ENCODE measurements around the gene ABTB2.
"Not testable (repeated sequence)": the region's sequence is repeated elsewhere in the genome, so short reads cannot be mapped to it uniquely, and the experiment has no call there.

Gene ABTB2

DNA sequence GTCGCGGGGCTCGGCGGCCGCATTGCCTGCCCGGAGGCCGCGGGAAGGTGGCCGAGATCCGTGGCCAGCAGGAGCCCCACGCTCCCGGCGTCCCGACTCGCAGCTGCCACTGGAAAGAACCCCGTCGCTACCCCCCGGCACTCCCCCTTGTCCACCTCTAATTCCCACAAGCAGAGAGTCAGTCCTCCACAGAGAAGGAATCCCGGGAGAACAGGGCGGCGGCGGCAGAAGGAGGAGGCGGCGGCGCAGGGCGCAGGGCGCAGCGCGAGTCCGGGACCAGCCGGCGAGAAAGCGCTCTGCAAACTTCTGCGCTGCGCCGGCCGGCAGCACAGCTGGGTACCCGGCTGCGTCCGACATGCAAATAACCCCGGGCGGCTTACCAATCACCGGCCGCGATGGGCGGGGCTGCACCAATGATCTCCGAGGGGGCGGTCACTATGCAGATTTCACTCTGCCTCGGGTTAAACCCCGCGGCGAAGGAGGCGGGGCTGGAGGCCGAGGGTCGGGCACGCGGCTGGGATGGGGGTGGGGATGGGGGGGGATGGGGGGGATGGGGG lies at the start of gene ABTB2:
ABTB2 (minus strand) TSS at position 310 of the 557 bp plus-strand sequence.
- in situ Hi-C loops (cut with MboI; ENCODE audit: low sequenced_read_pairs), result loop anchor here (10.0 kb wide), 1 partner anchor 203 kb away; no protein-coding TSS in a partner anchor

DNA sequence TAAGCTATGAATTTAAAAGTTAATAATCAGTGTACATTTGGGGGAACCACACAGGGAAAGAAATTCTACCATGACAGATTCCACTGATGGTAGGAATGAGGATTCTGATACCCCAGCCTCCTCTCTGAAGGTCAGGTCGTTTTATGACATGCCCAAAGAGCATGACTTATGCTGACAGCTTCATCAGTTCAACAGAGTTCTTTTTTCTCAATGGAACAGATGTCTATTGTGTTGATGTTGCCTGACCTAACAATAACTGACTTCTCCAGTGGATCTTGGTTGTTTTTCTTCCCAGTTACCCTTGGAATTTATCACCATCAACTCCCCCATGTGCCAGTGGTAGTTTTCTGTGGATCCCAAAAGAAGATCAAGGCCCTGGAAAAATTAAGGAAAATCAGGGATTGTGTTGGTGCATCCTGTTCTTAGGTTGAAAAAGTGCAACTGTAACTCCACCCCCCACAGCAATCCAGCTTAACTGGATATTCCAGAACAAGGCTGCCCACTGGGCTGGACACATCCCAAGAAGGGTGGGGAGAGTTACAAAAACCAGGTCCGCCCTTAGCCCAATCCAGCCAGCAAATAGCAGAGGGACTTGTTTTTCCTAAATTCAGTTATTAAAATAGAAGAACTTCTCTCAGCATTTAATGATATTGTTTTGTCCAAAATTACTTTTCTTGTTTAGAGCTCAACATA lies 49.5 kb upstream of the ABTB2 start:
- in situ Hi-C loops (cut with MboI; ENCODE audit: low sequenced_read_pairs), result no loop called here

DNA sequence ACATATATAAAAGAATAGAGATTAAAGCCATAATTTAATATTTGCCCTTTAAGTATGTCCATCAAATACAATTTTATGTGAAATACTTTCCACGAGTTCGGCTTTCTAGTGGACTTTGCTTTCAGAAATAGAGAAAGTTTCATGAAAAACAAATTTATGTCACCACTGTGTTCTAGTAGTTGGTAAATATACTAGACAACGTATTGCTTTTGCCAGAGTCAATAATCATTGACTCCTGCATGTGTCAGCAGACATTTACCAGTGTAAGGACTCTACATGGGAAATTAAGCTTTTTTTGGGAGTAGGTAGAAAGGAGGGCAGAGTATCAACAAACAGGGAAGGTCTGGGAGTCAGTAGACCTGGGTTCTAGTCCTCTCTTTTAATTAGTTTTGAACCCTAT lies 48.6 kb upstream of the ABTB2 start:
- in situ Hi-C loops (cut with MboI; ENCODE audit: low sequenced_read_pairs), result no loop called here

DNA sequence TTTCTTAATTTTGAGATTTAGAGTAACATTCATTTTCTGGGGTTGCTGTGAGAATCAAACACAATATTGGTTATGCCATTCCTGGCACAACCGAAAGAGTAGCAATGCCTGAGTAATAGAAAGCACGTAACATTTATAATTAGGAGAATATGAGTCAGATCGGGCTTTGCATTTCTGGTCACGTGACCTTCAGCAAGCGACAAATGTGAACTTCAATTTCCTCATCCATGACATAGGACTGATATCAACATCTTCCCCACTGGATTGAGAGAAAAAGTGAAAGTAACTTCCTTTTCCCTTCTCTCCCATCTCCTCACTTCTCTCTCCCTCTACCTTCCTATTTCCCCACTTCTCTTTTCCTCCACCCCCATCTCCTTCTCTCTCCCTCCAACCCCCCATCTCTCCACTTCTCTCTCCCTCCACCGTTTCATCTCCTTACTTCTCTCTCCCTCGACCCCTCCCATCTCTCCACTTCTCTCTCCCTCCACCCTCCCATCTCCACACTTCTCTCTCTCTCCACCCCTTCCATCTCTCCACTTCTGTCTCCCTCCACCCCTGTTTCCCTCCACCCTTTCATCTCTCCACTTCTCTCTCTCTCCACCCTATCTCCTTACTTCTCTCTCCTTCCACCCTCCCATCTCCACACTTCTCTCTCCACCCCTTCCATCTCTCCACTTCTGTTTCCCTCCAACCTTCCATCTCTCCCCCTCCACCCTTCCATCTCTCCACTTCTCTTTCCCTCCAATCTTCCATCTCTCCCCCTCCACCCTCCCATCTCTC lies 47.5 kb upstream of the ABTB2 start:
- in situ Hi-C loops (cut with MboI; ENCODE audit: low sequenced_read_pairs), result no loop called here

DNA sequence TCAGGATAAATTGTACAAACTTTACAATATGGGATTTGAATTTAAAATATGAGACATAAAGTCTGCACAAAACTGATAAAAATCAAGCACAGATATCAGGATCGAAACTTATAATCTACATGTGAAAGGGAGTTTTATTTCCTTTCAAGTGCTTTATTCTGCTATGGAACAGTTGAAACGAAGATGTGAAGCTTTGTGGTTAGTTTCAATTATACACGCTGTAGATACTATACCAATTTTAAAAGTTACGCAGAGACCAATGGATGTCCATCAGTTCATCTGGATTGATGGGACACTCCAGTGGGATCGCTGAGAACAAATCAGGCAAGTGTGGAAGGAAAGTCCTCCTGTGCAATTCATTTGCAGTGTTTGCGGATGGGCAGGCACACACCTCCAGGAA lies 46.5 kb upstream of the ABTB2 start:
- in situ Hi-C loops (cut with MboI; ENCODE audit: low sequenced_read_pairs), result no loop called here

DNA sequence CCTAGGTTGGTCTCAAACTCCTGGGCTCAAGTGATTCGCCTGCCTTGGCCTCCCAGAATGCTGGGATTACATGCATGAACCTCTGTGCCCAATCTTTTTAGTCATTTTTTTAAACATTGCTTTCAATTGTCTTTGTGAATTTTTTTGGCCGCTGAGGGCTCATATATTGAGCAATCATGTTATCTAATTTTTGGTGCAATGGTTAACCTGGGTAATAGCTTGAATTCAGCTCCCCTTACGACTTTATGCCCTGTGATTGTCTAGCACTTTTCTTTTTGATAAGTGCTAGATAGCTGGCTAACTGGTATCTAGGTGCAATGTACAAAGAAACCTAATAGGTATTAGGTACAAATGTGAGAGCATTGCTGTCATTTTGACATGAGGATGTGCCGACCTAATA lies 45.6 kb upstream of the ABTB2 start:
- in situ Hi-C loops (cut with MboI; ENCODE audit: low sequenced_read_pairs), result no loop called here

DNA sequence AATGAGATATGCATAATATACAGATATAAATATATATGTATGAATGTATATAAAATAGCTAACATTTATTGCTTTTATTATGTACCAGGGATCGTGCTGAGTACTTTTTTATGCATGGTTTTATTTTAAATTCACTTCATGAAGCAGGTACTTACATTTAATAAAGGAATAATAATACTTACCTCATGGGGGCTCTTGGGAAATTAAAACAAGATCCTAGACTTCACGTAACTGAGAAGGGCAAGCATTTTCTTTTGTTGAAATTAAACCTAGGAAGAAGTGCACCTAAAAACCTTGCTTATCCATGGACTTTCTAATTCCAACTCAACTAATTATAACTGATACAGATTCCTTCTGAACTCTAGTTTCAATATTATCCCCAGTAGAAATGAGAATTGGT lies 40.0 kb upstream of the ABTB2 start:
- in situ Hi-C loops (cut with MboI; ENCODE audit: low sequenced_read_pairs), result no loop called here

DNA sequence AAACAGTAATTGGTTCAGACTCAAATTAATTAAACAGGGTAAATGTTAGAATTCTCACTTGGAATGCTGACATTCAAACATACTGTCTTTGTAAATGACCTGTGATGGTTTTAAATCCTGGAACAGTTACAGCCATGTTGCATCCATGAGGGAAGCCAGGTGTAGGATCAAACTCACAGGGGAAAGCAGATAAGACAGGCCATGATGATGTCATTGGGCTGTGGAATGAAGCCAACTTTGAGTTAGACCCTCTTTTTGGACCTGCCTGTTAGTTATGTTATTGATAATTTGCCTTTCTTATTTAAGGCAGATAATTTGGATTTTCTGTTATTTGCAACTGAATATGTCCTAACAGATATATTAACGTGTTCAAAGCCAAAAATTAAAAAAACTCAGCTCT lies 39.3 kb upstream of the ABTB2 start:
- in situ Hi-C loops (cut with MboI; ENCODE audit: low sequenced_read_pairs), result no loop called here

DNA sequence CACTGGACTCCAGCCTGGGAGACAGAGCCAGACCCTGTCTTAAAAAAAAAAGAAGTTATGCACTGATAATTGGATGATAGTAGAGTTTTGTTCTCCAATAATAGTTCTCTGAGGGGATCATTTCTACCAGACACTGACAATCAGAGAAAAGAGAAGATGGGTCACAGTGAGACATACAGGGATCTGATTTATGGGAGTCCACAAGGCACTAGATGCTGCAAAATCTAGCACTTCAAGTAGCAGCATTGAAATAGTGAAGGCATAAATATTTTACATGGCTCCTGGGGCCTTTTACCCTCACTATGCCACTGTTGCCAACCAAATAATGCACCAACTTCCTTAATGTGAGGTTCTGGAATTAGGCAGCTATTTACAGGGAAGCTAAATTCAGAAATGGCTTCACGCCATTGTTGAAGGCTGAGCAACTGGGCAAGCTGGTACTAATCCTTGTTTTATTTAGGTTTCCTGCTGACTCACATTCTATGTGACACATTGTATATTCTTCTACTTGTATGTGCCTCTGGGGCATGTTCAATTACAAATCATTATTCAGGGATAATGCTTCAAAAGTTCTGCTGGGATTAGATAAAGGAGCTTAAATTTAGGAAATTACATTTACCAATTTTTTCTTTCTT lies 38.2 kb upstream of the ABTB2 start:
- in situ Hi-C loops (cut with MboI; ENCODE audit: low sequenced_read_pairs), result no loop called here

DNA sequence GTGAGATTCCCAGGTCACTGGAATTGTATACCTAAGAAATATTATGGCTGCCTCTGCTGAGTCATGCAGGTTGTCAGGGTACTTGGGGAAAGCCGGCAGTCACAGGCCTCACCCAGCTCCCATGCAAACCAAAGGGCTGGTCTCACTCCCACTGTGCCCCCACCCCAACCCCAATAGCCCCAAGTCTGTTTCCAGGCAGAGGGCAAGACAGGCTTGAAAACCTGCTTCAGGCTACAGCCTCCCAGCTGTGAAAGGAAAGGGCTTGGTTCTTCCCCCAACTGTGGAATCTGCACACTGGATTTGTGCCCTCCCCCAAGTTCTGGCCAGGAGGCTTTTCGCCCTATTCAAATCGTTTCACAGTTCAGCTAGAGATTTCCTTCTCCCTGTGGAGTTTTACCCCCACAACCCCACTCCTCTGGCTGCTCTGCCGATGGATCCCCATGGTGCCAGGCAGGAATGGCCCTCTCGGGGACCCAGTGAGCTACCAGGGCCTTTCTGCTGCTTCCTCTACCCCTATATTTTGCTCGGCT lies 37.0 kb upstream of the ABTB2 start:
- in situ Hi-C loops (cut with MboI; ENCODE audit: low sequenced_read_pairs), result no loop called here

DNA sequence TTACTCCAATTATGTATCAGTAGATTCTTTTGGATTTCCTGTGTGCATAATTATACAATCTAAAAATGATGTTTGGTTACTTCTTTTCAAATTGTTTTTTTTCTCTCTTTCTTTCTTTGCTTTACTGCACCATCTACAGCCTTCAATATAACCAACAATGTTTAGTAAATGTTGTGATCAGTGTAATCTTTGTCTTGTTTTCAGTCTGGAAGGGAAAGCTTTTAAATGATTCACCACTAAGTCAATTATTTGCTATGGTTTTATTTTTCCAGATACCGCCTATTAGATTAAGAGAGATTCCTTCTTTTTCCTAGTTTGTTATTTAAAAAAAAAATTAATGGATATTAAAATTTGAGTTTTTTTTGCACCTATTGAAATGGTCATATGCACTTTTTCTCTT lies 29.8 kb upstream of the ABTB2 start:
- in situ Hi-C loops (cut with MboI; ENCODE audit: low sequenced_read_pairs), result no loop called here

DNA sequence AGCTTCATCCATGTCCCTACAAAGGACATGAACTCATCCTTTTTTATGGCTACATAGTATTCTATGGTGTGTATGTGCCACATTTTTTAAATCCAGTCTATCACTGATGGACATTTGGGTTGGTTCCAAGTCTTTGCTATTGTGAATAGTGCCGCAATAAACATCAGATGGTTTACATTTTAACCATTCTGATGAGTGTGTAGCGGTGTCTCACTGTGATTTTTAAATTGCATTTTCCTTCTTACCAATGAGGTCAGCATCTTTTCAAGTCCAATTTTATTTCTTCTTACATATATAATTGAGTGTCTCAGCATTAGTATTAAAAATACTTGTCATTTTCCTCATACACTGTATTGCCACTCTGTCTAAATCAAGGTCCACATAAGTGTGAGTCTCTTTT lies 28.5 kb upstream of the ABTB2 start:
- in situ Hi-C loops (cut with MboI; ENCODE audit: low sequenced_read_pairs), result not testable (repeated sequence)

DNA sequence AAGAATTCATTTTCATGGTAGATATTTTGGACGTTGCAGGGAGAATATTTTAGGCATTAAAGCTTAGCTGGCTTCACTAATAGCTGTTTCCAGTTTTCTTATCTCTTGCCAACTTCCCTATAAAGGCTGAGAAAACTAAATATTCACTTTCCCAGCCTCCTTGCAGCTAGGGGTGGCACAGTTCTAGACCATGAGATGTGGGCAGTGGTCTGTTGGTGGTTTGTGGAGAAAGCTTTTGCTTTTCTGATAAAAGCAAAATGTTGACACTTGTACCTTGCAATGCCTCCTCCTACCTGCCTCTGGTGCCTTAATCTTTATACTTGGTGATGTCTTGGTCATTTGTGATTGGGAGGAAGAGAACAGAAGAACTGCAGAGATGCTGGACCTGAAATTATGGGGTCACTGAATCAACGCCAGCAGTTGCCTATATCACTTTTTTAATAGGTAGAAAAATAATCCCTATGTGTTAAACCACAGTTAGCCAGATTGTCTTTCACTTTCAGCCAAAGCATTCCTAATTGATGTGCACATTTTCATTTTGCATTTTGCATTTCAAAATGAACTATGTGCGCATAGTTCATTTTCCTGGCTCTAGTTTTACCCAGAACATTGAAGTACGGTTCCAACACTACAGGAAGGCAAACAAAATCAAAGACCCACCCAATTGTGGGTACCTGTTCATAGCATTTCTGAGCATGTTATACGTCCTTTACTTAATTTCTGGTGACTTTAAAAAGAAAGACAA lies 24.9 kb upstream of the ABTB2 start:
- in situ Hi-C loops (cut with MboI; ENCODE audit: low sequenced_read_pairs), result no loop called here

DNA sequence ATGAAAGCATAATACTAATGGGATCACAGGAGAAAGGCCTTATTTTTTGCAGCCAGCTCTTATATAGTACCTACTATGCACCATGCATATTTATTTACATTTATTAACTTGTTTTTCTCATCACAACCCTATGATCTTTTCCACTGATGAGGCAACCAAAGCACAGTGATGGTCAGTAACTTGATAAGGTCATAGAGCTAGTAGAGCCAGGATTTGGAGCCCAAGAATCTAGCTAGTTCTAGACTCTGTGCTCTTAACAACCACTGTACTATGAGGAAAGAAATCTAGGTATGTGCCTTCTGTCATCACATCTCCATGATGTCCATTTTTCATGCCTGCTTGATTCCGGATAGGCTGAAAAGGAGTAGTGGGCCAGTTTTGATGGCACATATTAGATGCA lies 24.0 kb upstream of the ABTB2 start:
- in situ Hi-C loops (cut with MboI; ENCODE audit: low sequenced_read_pairs), result no loop called here

DNA sequence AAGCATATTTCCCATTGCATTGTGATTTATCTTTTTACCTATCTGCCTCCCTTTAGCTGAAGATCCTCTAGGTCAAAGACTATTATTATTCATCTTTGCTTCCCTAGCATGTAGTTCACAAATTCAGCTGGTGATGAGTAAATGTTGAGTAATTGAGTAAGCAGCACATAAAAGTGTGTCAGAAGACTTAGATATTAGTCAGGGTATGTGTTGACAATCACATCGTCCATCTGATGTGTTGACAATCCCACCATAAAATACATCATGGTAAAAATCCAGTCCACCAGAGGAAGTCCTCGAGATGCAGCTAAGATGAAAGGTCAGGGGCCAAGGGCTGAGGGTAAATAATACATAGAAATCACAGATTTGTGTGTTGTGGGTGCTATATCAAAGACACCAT lies 22.9 kb upstream of the ABTB2 start:
- in situ Hi-C loops (cut with MboI; ENCODE audit: low sequenced_read_pairs), result no loop called here

DNA sequence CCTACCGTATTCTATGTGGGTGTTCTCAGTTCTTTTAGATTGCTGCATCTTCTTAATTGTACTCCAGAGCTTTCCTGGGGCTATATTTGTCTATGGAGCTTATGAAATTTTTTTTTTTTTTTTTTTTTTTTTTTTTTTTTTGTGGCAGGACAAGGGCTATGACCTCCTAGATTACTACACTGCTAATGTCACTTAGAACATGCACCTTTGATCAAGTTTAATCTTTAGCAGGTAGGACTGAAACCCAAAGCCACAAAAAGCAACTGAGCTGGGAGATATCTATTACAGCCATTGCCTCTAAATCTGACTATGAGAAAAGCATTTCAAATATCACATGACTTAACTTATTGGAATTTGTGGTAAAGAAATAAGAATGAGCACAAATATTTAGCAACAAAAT lies 21.7 kb upstream of the ABTB2 start:
- in situ Hi-C loops (cut with MboI; ENCODE audit: low sequenced_read_pairs), result no loop called here

DNA sequence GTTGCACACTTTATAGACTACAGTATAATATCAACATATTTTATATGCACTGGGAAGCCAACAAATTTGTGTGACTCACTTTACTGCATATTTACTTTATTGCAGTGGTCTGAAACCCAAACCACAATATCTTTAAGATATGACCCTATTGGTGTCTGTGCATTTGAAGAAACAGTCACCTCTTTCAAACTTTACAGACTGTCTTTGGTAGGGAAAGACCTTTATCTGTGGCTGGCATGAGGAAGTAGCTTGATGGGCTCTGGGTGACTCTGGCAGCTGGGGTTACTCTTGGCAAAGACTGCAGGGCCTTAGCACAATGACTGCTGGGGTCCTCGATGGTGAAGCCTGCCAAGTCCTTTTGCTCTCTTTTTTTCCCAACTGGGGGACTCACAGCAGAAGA lies 21.3 kb upstream of the ABTB2 start:
- in situ Hi-C loops (cut with MboI; ENCODE audit: low sequenced_read_pairs), result no loop called here

DNA sequence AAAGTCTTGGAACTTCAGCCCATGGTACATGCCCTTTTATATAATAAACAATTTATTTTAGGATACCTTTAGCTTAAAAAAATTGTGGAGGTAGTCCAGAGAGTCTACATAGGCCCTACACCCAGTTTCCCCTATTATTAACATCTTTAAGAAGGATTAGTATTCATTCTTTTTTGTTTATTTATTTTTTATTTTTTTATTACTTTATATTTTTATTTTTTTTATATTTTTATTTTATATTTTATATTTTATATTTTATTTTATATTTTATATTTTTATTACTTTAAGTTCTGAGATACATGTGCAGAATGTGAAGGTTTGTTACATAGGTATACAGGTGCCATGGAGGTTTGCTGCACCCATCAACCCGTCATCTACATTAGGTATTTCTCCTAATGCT lies 15.9 kb upstream of the ABTB2 start:
- in situ Hi-C loops (cut with MboI; ENCODE audit: low sequenced_read_pairs), result no loop called here

DNA sequence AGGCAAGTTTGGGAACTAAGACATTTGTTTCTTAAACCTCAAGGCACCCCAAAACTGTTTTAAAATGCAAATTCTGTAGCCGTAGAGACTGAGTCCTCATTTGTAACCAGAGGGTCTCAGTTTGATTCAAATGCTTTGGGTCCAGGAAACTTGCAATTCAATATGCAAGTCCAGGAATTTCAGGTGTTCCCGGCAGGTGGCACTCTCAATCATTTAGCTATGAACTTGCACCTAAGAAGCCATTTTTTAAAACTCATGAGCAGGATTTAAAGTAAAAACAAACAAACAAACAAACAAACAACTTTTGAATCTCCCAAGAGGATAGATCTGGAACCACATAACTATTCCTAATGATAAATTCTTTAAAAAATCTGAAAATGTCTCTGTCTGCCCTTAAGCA lies 8.7 kb upstream of the ABTB2 start:
- in situ Hi-C loops (cut with MboI; ENCODE audit: low sequenced_read_pairs), result loop anchor here (10.0 kb wide), 1 partner anchor 192 kb away; no protein-coding TSS in a partner anchor

DNA sequence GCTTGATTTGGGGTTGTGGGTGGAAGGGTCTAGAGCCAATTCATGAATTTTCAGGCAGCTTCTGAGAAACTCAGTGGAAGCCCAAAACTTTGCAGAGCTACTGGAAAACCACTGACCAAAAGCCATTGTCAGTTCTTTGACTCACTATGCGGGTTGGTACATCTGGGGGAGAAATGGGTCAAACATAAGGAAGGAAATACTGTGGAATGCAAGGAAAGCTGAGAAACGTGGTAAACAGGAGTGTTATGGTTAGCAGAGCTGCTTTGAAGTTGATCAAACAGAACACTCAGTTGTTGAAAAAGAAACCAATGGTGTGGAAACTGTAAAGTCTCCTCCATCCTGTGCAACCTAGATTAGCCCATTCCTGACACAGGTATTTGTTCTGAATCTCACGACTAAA lies 6.3 kb upstream of the ABTB2 start:
- in situ Hi-C loops (cut with MboI; ENCODE audit: low sequenced_read_pairs), result loop anchor here (10.0 kb wide), 1 partner anchor 189 kb away; no protein-coding TSS in a partner anchor

All from HL-60/S4 treated with phorbol 12-myristate 13-acetate at 8.2 ng/mL for 4 days and 3 days (cell line).